SK-N-SH (cell line): ENCODE measurements around the gene CHML. TPM values are rescaled to one million over a fixed set of nuclear protein-coding genes. Genes with fewer than 3 reads are reported as not detected.

Source experiments
- CTCF ChIA-PET: fragments of 300-600, 350-600 bp; formaldehyde crosslinking; extraction: SDS; loops from one replicate; lab custom pipeline; 2021; lab: Yijun Ruan, JAX
- POLR2A ChIA-PET: fragments of 350-600 bp; sonication (Branson Sonifier 250); formaldehyde crosslinking; extraction: SDS; loops from one replicate; lab custom pipeline; 2020; ENCODE audit warnings: antibody characterized with exemption, inconsistent platforms; lab: Yijun Ruan, JAX
- DNase-seq: peaks from one replicate; pipeline ENCODE4 v3.0.0; 2012
- H2AFZ ChIP-seq: fragments of 200-600 bp; sonication (generic); 2 replicates; pipeline ENCODE4 v1.8.1; 2016; ENCODE audit warnings: antibody characterized with exemption, mild to moderate bottlenecking, low read depth
- H3F3A ChIP-seq: fragments of 200-600 bp; sonication (generic); replicated peaks from 2 replicates; pipeline ENCODE3; 2016; ENCODE audit warnings: antibody characterized with exemption, mild to moderate bottlenecking; ENCODE audit not compliant: insufficient read depth
- H3K27ac ChIP-seq, 2 experiments: fragments of 200-500 bp in 1 of 2; fragments of 200-600 bp in 1 of 2; sonication (Bioruptor generic) in 1 of 2; sonication (generic), shearing (Covaris generic) in 1 of 2; 2 replicates each; pipeline versions ENCODE4 v1.5.1 to v1.6.1; 2014 to 2016; ENCODE audit warnings: low read depth in 2 of 2, inconsistent platforms in 1 of 2, low read length in 1 of 2, mild to moderate bottlenecking in 1 of 2, mixed read lengths in 1 of 2
- H3K27me3 ChIP-seq: fragments of 200-600 bp; sonication (generic), shearing (Covaris generic); 2 replicates; pipeline ENCODE4 v1.6.1; 2016; ENCODE audit warnings: mixed run types; ENCODE audit not compliant: insufficient read depth
- H3K36me3 ChIP-seq, 2 experiments: fragments of 200-500 bp in 1 of 2; fragments of 200-600 bp in 1 of 2; sonication (Bioruptor generic) in 1 of 2; sonication (generic) in 1 of 2; replicated peaks in 1 of 2; 2 replicates each; pipeline versions ENCODE3 to v1.5.1; 2014 to 2016; ENCODE audit warnings: low read length in 1 of 2, mild to moderate bottlenecking in 1 of 2; ENCODE audit not compliant: insufficient read depth in 2 of 2, control insufficient read depth in 1 of 2
- H3K4me1 ChIP-seq, 2 experiments: fragments of 200-500 bp in 1 of 2; fragments of 200-600 bp in 1 of 2; sonication (Bioruptor generic) in 1 of 2; sonication (generic), shearing (Covaris generic) in 1 of 2; 2 replicates each; pipeline versions ENCODE4 v1.5.1 to v1.6.1; 2014 to 2016; ENCODE audit warnings: low read depth in 1 of 2, low read length in 1 of 2, mixed run types in 1 of 2; ENCODE audit not compliant: insufficient read depth in 2 of 2, control insufficient read depth in 1 of 2
- H3K4me2 ChIP-seq: fragments of 200-600 bp; sonication (generic), shearing (Covaris generic); 2 replicates; pipeline ENCODE4 v1.6.1; 2017; ENCODE audit warnings: mixed run types
- H3K4me3 ChIP-seq, 2 experiments: fragments of 200-500 bp in 1 of 2; fragments of 200-600 bp in 1 of 2; sonication (Bioruptor generic) in 1 of 2; sonication (generic), shearing (Covaris generic) in 1 of 2; 2 replicates each; pipeline versions ENCODE4 v1.5.1 to v1.8.1; 2014 to 2016; ENCODE audit warnings: low read depth in 2 of 2, inconsistent platforms in 1 of 2, low read length in 1 of 2, mild to moderate bottlenecking in 1 of 2, mixed read lengths in 1 of 2, moderate library complexity in 1 of 2
- H3K79me2 ChIP-seq: fragments of 200-600 bp; sonication (generic); 2 replicates; pipeline ENCODE4 v1.8.1; 2017; ENCODE audit warnings: mild to moderate bottlenecking; ENCODE audit not compliant: insufficient read depth
- H3K9ac ChIP-seq: fragments of 200-600 bp; sonication (generic); 2 replicates; pipeline ENCODE4 v1.6.1; 2017; ENCODE audit warnings: mixed run types
- H3K9me2 ChIP-seq: fragments of 200-600 bp; sonication (generic); 2 replicates; pipeline ENCODE4 v1.6.1; 2017; ENCODE audit warnings: mixed run types
- H3K9me3 ChIP-seq: fragments of 200-600 bp; sonication (generic); 2 replicates; pipeline ENCODE4 v1.6.1; 2017; ENCODE audit warnings: mixed run types, mild to moderate bottlenecking, moderate library complexity
- H4K20me1 ChIP-seq: fragments of 200-600 bp; sonication (generic); 2 replicates; pipeline ENCODE4 v1.6.1; 2017; ENCODE audit warnings: mild to moderate bottlenecking, mixed run types; ENCODE audit not compliant: insufficient read depth
- ELF1 ChIP-seq: IDR thresholded peaks from 2 replicates; pipeline ENCODE4 v1.4.0; 2012
- EP300 ChIP-seq, 2 experiments: IDR thresholded peaks; 2 replicates each; pipeline versions ENCODE4 v1.4.0 to v1.6.1; 2012; ENCODE audit warnings: borderline replicate concordance in 1 of 2, low read depth in 1 of 2, low read length in 1 of 2
- EZH2phosphoT487 ChIP-seq: fragments of 200-600 bp; sonication (generic); IDR thresholded peaks from 2 replicates; pipeline ENCODE4 v1.6.1; 2017; ENCODE audit warnings: low read depth, mixed run types, mild to moderate bottlenecking, antibody characterized with exemption, moderate library complexity, borderline replicate concordance
- FOSL2 ChIP-seq: IDR thresholded peaks from 2 replicates; pipeline ENCODE4 v1.4.0; 2012; ENCODE audit warnings: low read depth, mild to moderate bottlenecking, moderate library complexity, borderline replicate concordance
- GABPA ChIP-seq: IDR thresholded peaks from 2 replicates; pipeline ENCODE4 v1.4.0; 2012; ENCODE audit warnings: low read depth, mild to moderate bottlenecking
- GATA2 ChIP-seq: sonication (generic); formaldehyde crosslinking; IDR thresholded peaks from 2 replicates; pipeline ENCODE4 v1.5.0; 2020; ENCODE audit warnings: mild to moderate bottlenecking, missing genetic modification reagents
- NRF1 ChIP-seq: IDR thresholded peaks from 2 replicates; pipeline ENCODE4 v1.6.1; 2012; ENCODE audit warnings: low read depth, mild to moderate bottlenecking, low read length
- PBX3 ChIP-seq: IDR thresholded peaks from 2 replicates; pipeline ENCODE4; 2012
- POLR2AphosphoS5 ChIP-seq: IDR thresholded peaks from 2 replicates; pipeline ENCODE4 v1.6.1; 2012; ENCODE audit warnings: low read depth, low read length
- RCOR1 ChIP-seq: fragments of 150-350 bp; IDR thresholded peaks from 2 replicates; pipeline ENCODE4 v1.6.1; 2017; ENCODE audit warnings: antibody characterized with exemption, low read length
- REST ChIP-seq: IDR thresholded peaks from 2 replicates; pipeline ENCODE4 v1.6.1; 2012; ENCODE audit warnings: mild to moderate bottlenecking, low read depth, low read length, moderate library complexity
- RFX5 ChIP-seq: IDR thresholded peaks from 2 replicates; pipeline ENCODE4 v1.6.1; 2012; ENCODE audit warnings: mild to moderate bottlenecking, improper control_type of control experiment, low read length
- SMC3 ChIP-seq: IDR thresholded peaks from 2 replicates; pipeline ENCODE4 v1.6.1; 2012; ENCODE audit warnings: low read depth, low read length, improper control_type of control experiment
- TAF1 ChIP-seq: IDR thresholded peaks from 2 replicates; pipeline ENCODE4 v1.6.1; 2012; ENCODE audit warnings: low read depth, mild to moderate bottlenecking, low read length, moderate library complexity, borderline replicate concordance
- TCF12 ChIP-seq: IDR thresholded peaks from 2 replicates; pipeline ENCODE4 v1.4.0; 2012
- USF2 ChIP-seq: fragments of 150-350 bp; IDR thresholded peaks from 2 replicates; pipeline ENCODE4 v1.6.1; 2017; ENCODE audit warnings: antibody characterized with exemption, low read length, low read depth, borderline replicate concordance
- ZBTB33 ChIP-seq: IDR thresholded peaks from 2 replicates; pipeline ENCODE4 v1.4.0; 2012; ENCODE audit warnings: low read depth, borderline replicate concordance
- WGBS: methylation state at CpG from one replicate; pipeline ENCODE4 v1.1.6; 2017; ENCODE audit warnings: low lambda C conversion rate; 5-methylcytosine and 5-hydroxymethylcytosine counted together
- polyA plus RNA-seq, 3 experiments: library from polyadenylated mRNA; depleted of rRNA; stranded (reverse); fragments of >200 nt; gene quantifications; 2 replicates each; pipeline ENCODE4 v1.2.3, GENCODE V29; 2012

CHML gene
- polyA plus RNA-seq, 1 of the 3 experiments (the other 2 are of a cell fraction) = 3.0 TPM

GRCh38 chr1:241638099-241638682 is 2.0 kb downstream of the CHML start:
- no peak for DNase-seq
- Histone ChIP-seq H3F3A (no peaks in the 10 kb centered on the region), H3K79me2 (peaks cover 35% of the 10 kb centered on the region), H3K27ac (no peak overlapping the region), H3K27me3 (no peaks in the 10 kb centered on the region), H3K9me3 (no peaks in the 10 kb centered on the region), H4K20me1 (no peaks in the 10 kb centered on the region), H3K36me3 (peaks cover 13 to 28% of the 10 kb centered on the region in 2 experiments), H3K4me2 (peak overlapping the region; percentile 81), H3K4me3 (peak overlapping the region in 1 of 2 experiments; percentile 17; a peak in 1 of 4 replicates), H3K9ac (no peak overlapping the region), H2AFZ (peak overlapping the region; percentile 72; the same call in 1 of the 2 replicates), H3K4me1 (peaks cover 11 to 23% of the 10 kb centered on the region in 2 experiments), H3K9me2 (no peaks in the 10 kb centered on the region)
- TF ChIP-seq SMC3 (no peak), GABPA (no peak), EP300 (IDR thresholded peaks at IDR 0.05; ENCODE audit: borderline replicate concordance in 1 of 2, low read depth in 1 of 2, low read length in 1 of 2) (no peak), TAF1 (no peak), NRF1 (no peak), FOSL2 (no peak), EZH2phosphoT487 (no peak), POLR2AphosphoS5 (no peak), REST (no peak), PBX3 (no peak), ZBTB33 (no peak), USF2 (no peak), ELF1 (no peak), GATA2 (no peak), RCOR1 (no peak), TCF12 (no peak), RFX5 (no peak)
- POLR2A ChIA-PET = no interaction called here
- 73% methylated on average over 5 of the region's 5 CpGs for WGBS
- CTCF ChIA-PET = interaction anchor here (1.2 to 2.4 kb wide), 3 partner anchors 11 to 29 kb away, joined by 4 to 10 read pairs (median 6); no protein-coding TSS in a partner anchor
